ENCODE results near the gene KRT20.

- TF ChIP-seq CTCF (IDR thresholded peaks at IDR 0.05; ENCODE audit: insufficient read depth, low read depth, low read length) (peak; percentile 41), EZH2 (IDR thresholded peaks at IDR 0.05; ENCODE audit: insufficient read depth, low read length) (no peak)
These were observed 21.9 kb downstream of the KRT20 start for GRCh38 chr17:40862985-40863733.

All from astrocyte (in vitro differentiated cells and primary cell).